Gastrocnemius medialis (tissue), 4 donors: ENCODE results near the gene ENPP1. TPM values are rescaled to one million over a fixed set of nuclear protein-coding genes. Genes with fewer than 3 reads are reported as not detected.

Experiments
- ATAC-seq, 2 donors: fragments of 150-250 bp; one replicate each; pipeline ENCODE4 v1.9.1; 2016
- DNase-seq, 2 donors: peaks; one replicate each; pipeline ENCODE4 v3.0.0-alpha.2; 2019
- H3K27ac ChIP-seq, 4 donors: fragments of 200-600 bp; sonication (generic); 1 replicate in 1 of 4; 2 replicates in 3 of 4; pipeline ENCODE4 v1.5.1; 2016 to 2018; ENCODE audit warnings: mild to moderate bottlenecking in 2 of 4, moderate library complexity in 1 of 4
- H3K27me3 ChIP-seq, 3 donors: fragments of 200-600 bp; sonication (generic) in 2 of 3; 1 replicate in 1 of 3; 2 replicates in 2 of 3; pipeline versions ENCODE4 v1.5.1 to v1.6.0; 2016 to 2019; ENCODE audit warnings: mild to moderate bottlenecking in 1 of 3, moderate library complexity in 1 of 3
- H3K36me3 ChIP-seq, 2 donors: fragments of 200-600 bp; sonication (generic) in 1 of 2; one replicate each; pipeline ENCODE4 v1.5.1; 2017 to 2018
- H3K4me1 ChIP-seq, 2 donors: fragments of 200-600 bp; sonication (generic) in 1 of 2; one replicate each; pipeline ENCODE4 v1.5.1; 2016 to 2017; ENCODE audit warnings: mild to moderate bottlenecking in 2 of 2
- H3K4me3 ChIP-seq, 4 donors: fragments of 200-600 bp; sonication (generic) in 3 of 4; 1 replicate in 1 of 4; 2 replicates in 3 of 4; pipeline ENCODE4 v1.5.1; 2016 to 2019; ENCODE audit warnings: mild to moderate bottlenecking in 2 of 4
- H3K9me3 ChIP-seq, 3 donors: fragments of 200-600 bp; sonication (generic) in 2 of 3; 1 replicate in 1 of 3; 2 replicates in 2 of 3; pipeline ENCODE4 v1.5.1; 2016 to 2019
- CTCF ChIP-seq, 5 experiments: fragments of 450-650 bp in 3 of 5; fragments of 200-600 bp in 2 of 5; sonication (generic) in 2 of 5; IDR thresholded peaks in 4 of 5; conservative IDR thresholded peaks in 1 of 5; 1 replicate in 4 of 5; 2 replicates in 1 of 5; pipeline ENCODE4 v1.5.1; 2016 to 2019; ENCODE audit warnings: antibody characterized with exemption in 5 of 5, mild to moderate bottlenecking in 3 of 5, moderate library complexity in 3 of 5
- POLR2A ChIP-seq, 2 donors: fragments of 450-650 bp; IDR thresholded peaks; one replicate each; pipeline ENCODE4 v1.6.1; 2017; ENCODE audit warnings: antibody characterized with exemption in 2 of 2, mild to moderate bottlenecking in 2 of 2, moderate library complexity in 2 of 2
- in situ Hi-C, 4 donors: fragments of 200-750 bp; cut with MboI; loops; one replicate each; pipeline versions ENCODE4 v1.15.0 to v1.8.0; 2017; ENCODE audit warnings: low sequenced_read_pairs in 4 of 4
- intact Hi-C: fragments of 100-400 bp; cut with DNase I; formaldehyde crosslinking; loops from one replicate; pipeline ENCODE4 v1.15.1; 2023; ENCODE audit warnings: low total_unique reads
- total RNA-seq, 4 donors: library from RNA; depleted of rRNA; stranded (reverse); fragments of >200 nt; gene quantifications; one replicate each; pipeline versions ENCODE4 v1.1.0 to v1.2.3, GENCODE V29; 2016

ENPP1 gene
- total RNA-seq, 4 donors from 2014 or later, result 3.1 to 5.0 (median 4.0) TPM

DNA sequence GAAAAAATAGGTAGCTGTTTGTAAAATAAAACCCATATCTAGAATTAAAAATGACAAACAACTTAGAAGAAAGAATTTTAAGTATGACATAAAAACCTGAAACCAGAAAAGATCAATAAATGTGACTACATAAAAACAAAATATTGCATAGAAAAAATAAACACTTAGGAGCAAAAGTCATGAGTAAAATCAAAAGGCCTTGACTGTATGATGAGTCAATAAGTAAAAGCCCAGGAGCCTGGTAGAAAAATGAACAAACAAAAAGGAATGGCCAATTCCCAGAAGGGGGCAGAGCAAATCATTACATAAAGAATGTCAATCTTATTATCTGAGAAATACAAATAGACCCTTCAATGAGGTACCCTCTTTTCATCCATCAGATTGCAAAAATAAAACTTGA is 20.7 kb upstream of the ENPP1 start:
- no peak overlapping the region for H3K4me3 ChIP-seq
- intact Hi-C loops, result no loop called here
- in situ Hi-C loops, result no loop called here
- H3K4me1 ChIP-seq, result no peaks in the 10 kb centered on the region
- DNase-seq (no peak), ATAC-seq (no peak)
- TF ChIP-seq CTCF (IDR thresholded peaks at IDR 0.05 in 4 of 5, conservative IDR thresholded peaks at IDR 0.05 in 1 of 5), result no peak
- no peak for TF ChIP-seq POLR2A (IDR thresholded peaks at IDR 0.05)
- no peak overlapping the region for H3K27ac ChIP-seq
- no peaks in the 10 kb centered on the region for H3K27me3 ChIP-seq
- no peaks in the 10 kb centered on the region for H3K36me3 ChIP-seq
- no peaks in the 10 kb centered on the region for H3K9me3 ChIP-seq

- TF ChIP-seq POLR2A (IDR thresholded peaks at IDR 0.05) (no peak), CTCF (IDR thresholded peaks at IDR 0.05 in 4 of 5, conservative IDR thresholded peaks at IDR 0.05 in 1 of 5) (no peak)
- intact Hi-C loops, result no loop called here
- no peak overlapping the region for H3K4me3 ChIP-seq
- H3K27ac ChIP-seq, result no peak overlapping the region
- no peaks in the 10 kb centered on the region for H3K36me3 ChIP-seq
- H3K27me3 ChIP-seq, result no peaks in the 10 kb centered on the region
- ATAC-seq (peak; percentile 64 to 79), DNase-seq (peak in 1 of 2 donors; percentile 38)
- in situ Hi-C loops, result no loop called here
- H3K4me1 ChIP-seq, result no peaks in the 10 kb centered on the region
- H3K9me3 ChIP-seq, result no peaks in the 10 kb centered on the region
These were observed 19.8 kb upstream of the ENPP1 start for GRCh38 chr6:131787766-131788712.

DNA sequence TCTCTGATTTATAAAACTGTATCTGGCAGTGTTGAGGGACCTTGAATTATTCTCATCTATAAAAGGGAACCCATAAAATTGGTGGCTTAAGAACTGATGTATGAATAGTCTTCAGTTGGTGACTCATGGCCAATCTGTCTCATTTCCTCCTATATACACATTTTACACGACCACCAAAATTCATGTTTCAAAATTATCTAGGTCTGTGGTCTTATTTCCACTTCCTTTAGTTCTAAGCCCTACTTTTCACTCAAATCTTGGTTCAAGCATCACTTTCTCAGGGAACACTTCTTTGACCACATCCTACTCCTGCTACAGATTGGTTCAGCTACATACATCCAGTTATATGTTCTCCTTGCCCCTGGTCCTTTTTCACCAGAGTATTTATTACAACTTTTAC is 18.6 kb upstream of the ENPP1 start:
- TF ChIP-seq POLR2A (IDR thresholded peaks at IDR 0.05) (no peak), CTCF (IDR thresholded peaks at IDR 0.05 in 4 of 5, conservative IDR thresholded peaks at IDR 0.05 in 1 of 5) (no peak)
- no peak overlapping the region for H3K27ac ChIP-seq
- DNase-seq (no peak), ATAC-seq (no peak)
- no peaks in the 10 kb centered on the region for H3K36me3 ChIP-seq
- no peaks in the 10 kb centered on the region for H3K9me3 ChIP-seq
- in situ Hi-C loops, result no loop called here
- no peak overlapping the region for H3K4me3 ChIP-seq
- H3K4me1 ChIP-seq, result no peaks in the 10 kb centered on the region
- intact Hi-C loops, result no loop called here
- no peaks in the 10 kb centered on the region for H3K27me3 ChIP-seq

- H3K27ac ChIP-seq, result no peak overlapping the region
- H3K9me3 ChIP-seq, result no peaks in the 10 kb centered on the region
- intact Hi-C loops, result no loop called here
- H3K36me3 ChIP-seq, result no peaks in the 10 kb centered on the region
- no peaks in the 10 kb centered on the region for H3K27me3 ChIP-seq
- no peak for DNase-seq
- in situ Hi-C loops, result no loop called here
- no peak overlapping the region for H3K4me3 ChIP-seq
- no peak for ATAC-seq
- no peaks in the 10 kb centered on the region for H3K4me1 ChIP-seq
- TF ChIP-seq POLR2A (IDR thresholded peaks at IDR 0.05) (no peak), CTCF (IDR thresholded peaks at IDR 0.05 in 4 of 5, conservative IDR thresholded peaks at IDR 0.05 in 1 of 5) (no peak)
These were observed 16.3 kb upstream of the ENPP1 start for GRCh38 chr6:131791476-131791875.
